Measurements from ENCODE around the gene CADM1. TPM values are rescaled to one million over a fixed set of nuclear protein-coding genes. Genes with fewer than 3 reads are reported as not detected.

The CADM1 gene
- total RNA-seq, 2 donors from 2014 or later = 2.5 to 5.5 TPM

DNA sequence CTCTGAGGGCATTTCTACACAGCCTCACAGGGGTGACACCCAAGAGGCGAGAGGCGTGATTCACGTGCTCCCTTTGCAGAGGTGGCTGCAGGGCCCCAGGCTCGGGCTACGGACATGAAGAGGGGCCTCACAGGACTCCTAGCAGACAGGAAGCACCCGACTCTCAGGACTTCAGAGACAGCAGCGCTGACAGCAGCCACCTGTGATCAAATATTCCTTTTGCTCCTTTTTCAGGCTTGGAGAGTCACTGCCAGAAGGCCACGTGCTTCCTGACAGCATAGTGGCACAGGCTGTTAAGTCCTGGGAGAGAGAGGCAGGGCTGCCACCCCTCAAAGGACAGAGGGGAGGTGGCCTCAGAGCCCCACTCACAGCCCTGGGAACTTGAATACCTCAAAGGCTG, 348.9 kb downstream of the CADM1 start:
- intact Hi-C loops (cut with DNase I) = no loop called here
- no peak for DNase-seq (ENCODE audit: low spot score)

DNA sequence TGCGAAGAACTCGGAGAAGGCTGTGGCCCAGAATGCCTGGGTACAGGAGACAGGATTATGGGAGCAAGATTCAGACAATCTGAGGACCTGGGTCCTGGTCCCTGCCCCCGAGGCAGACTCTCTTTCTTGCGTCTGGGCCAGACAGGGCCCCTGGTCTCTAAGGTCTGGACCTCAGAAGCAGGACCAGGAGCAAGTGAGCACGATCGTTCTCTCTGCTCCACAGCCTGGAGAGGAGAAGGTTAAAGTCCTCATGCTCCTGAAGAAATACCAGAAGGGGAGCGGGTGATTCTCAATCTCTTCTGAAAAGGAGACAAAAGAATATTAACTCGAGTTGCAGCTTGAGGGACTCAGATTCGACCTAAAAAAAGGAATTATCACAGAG, 349.9 kb downstream of the CADM1 start:
- DNase-seq (ENCODE audit: low spot score) = no peak
- intact Hi-C loops (cut with DNase I) = no loop called here

DNA sequence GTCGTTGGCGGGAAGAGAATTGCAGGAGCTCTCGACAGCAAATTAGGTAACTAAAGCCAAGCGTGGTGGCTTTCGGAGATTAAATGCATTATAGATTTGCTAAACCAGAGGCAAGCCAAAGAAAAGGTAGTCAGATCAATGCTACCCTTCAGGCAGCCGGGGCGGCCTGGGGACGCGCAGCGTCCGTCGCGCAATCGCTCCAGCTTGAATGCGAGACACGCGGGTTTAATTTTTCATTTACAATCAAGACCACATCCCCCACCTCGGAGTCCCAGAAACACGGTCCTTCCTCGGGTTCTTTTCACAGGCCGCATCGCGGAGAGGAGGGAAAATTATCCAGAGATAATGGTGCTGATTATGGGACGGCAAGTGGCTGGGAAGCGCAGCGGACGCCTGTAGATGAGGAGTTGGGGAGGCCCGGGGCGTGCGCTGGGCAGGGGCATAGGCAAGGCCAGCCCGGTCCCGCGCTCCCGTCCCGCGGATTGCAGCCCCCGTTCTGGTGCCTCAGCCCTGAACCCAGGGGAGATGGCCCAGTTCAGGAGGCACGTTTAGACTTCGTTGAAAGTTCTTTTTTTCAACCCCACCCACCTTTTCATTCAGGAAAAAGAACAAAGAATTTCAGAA, 350.4 kb downstream of the CADM1 start:
- intact Hi-C loops (cut with DNase I) = no loop called here
- no peak for DNase-seq (ENCODE audit: low spot score)

DNA sequence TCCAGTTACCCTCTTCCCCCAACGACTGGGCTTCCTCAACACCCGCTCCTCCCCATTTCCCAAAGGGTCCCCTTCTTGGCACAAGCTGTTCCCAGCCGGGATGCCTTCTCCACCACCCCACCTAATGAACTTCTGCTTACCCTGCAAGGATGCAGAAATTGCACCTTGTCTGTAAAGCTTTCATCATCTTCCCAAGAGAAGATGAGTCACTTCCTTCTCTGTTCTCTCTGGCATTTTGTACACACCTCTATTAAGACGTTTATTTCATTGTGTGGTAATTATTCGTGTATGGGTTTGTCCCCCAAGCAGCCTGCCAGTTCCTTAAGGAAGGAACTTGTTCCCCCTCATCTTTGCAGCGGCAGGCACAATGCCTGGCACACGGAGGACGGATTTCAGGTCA, 351.1 kb downstream of the CADM1 start:
- intact Hi-C loops (cut with DNase I) = no loop called here
- no peak for DNase-seq (ENCODE audit: low spot score)

DNA sequence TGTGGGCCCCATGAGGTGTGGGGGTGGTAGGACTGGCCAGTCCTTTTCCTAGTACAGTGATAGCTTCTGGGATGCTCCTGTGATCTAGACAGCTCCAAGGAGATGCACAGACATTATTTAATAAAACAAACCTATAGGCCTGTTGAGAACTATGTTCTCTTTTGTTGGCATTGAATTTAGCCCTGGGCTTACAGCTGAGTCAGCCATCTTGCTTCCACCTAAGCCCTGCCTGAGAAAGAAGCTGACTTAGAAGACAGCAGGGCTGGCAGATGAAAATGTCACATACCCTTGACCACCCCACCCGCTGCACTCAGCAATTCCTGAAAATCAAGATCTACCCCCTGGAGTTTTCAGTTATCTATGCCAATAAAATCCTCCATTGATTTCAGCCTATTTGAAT, 353.2 kb downstream of the CADM1 start:
- no peak for DNase-seq (ENCODE audit: low spot score)
- intact Hi-C loops (cut with DNase I) = no loop called here

DNA sequence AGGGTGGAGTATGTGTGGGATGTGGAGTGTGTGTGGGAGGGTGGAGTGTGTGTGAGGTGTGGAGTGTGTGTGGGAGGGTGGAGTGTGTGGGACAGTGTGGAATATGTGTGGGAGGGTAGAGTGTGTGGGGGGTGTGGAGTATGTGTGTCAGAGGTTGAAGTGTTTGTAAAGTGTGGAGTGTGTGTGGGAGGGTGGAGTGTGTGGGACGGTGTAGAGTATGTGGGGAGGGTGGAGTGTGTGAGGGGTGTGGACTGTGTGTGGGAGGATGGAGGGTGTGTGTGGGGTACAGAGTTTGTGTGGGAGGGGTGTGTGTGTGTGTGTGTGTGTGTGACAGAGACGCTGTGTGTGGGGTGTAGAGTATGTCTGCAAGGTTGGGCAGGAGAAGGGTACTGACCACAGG, 355.5 kb downstream of the CADM1 start:
- no peak for DNase-seq (ENCODE audit: low spot score)
- intact Hi-C loops (cut with DNase I) = no loop called here

DNA sequence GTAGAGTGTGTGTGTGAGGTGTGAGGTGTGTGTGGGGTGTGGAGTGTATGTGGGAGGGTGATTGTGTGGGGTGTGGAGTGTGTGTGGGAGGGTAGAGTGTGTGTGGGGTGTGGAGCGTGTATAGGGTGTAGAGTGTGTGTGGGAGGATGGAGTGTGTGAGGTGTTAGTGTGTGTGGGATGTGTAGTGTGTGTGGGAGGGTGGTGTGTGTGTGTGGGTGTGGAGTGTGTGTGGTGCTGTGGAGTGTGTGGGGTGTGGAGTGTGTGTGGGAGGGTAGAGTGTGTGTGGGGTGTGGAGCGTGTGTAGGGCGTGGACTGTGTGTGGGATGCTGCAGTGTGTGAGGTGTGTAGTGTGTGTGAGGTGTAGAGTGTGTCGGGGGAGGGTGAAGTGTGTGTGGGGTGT, 356.1 kb downstream of the CADM1 start:
- intact Hi-C loops (cut with DNase I) = no loop called here
- no peak for DNase-seq (ENCODE audit: low spot score)

DNA sequence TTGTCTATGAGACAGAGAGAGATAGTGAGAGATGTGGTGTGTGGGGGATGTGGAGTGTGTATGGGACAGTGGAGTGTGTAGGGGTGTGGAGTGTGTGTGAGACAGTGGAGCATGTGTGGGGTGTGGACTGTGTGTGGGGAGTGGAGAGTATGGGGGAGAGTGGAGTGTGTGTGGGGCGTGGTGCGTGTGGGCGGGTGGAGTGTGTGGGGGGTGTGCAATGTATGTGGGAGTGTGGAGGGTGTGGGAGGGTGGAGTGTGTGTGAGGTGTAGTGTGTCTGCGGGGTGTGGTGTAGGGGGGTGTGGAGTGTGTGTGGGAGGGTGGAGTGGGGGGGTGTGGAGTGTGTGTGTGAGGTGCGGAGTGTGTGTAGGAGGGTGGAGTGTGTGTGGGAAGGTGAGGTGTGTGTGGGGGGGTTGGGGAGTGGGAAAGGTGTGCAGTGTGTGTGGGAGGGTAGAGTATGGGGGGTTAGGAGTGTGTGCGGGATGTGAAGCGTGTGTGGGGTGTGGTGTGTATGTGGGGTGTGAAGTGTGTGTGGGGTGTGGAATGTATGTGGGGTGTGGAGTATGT, 356.9 kb downstream of the CADM1 start:
- intact Hi-C loops (cut with DNase I) = no loop called here
- no peak for DNase-seq (ENCODE audit: low spot score)

DNA sequence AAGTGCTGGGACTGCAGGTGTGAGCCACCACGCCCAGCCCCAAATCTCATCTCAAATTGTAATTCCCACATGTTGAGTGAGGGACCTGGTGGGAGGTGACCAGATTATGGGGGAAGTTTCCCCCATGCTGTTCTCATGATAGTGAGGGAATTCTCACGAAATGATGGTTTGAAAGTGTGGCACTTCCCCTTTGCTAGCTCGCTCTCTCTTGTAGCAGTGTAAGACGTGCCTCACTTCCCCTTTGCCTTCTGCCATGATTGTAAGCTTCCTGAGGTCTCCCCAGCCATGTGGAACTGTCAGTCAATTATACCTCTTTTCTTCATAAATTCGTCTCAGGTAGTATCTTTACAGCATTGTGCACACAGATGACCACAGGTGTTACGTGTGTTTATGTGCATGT, 357.8 kb downstream of the CADM1 start:
- intact Hi-C loops (cut with DNase I) = no loop called here
- no peak for DNase-seq (ENCODE audit: low spot score)

DNA sequence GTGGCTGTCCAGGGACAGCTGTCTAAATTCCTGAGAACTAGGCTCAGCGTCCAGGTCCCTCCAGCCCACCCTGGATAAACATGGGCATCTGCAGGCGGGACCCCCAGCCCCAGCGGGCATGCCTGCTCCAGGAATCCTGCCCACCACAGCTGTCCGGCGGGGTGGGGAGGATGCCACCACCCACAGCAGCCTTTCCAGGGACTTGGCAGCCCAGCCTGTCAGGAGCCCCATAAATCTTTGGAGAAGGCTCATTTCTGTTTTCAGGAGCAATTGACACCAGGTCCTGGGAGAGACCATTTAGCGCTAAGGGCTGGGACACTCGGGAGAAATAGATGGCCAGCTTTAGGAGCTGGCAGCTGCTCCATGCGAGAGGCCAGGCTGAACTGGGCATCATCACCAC, 358.9 kb downstream of the CADM1 start:
- DNase-seq (ENCODE audit: low spot score) = no peak
- intact Hi-C loops (cut with DNase I) = no loop called here

DNA sequence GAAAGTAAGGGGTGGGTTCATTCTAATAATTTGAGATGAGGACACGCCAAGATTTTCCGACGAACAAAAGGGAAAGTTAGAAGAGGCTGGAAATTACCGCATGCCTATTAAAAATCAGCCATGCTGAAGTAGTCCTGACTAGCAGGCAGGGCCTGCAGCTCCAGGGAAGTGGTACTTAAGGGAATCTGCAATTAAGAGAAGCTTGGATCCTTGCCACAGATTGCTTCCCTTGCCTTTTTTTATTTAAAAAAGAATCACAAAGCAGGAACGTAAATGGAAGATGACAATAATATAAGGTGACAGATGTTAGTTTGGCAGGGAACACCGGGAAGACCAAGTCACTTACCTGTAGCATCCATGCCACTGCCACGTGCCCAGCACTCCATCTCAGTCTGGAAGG, 359.3 kb downstream of the CADM1 start:
- intact Hi-C loops (cut with DNase I) = no loop called here

DNA sequence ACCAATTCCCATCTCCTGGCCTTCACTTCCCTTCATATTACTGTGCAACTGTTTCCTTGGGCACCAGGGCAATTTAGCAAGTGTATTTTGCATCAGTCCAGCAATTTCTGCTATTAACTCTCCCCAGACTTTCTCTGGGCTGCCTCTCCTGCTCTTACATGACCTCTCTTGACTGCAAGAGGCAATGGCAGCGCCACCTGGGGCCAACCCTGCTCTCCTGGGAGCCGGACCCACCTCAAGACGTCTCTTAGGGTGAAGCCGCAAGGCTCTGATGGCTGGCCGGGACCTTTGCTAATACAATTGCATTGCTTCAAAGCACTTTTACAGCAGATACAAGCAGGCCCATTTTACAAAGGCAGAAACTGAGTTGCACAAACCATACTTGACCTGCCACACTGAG, 360.2 kb downstream of the CADM1 start:
- DNase-seq (ENCODE audit: low spot score) = no peak
- intact Hi-C loops (cut with DNase I) = no loop called here

More for the DNA sequence above, 359.3 kb downstream of the CADM1 start:
- no peak for DNase-seq (ENCODE audit: low spot score)

DNA sequence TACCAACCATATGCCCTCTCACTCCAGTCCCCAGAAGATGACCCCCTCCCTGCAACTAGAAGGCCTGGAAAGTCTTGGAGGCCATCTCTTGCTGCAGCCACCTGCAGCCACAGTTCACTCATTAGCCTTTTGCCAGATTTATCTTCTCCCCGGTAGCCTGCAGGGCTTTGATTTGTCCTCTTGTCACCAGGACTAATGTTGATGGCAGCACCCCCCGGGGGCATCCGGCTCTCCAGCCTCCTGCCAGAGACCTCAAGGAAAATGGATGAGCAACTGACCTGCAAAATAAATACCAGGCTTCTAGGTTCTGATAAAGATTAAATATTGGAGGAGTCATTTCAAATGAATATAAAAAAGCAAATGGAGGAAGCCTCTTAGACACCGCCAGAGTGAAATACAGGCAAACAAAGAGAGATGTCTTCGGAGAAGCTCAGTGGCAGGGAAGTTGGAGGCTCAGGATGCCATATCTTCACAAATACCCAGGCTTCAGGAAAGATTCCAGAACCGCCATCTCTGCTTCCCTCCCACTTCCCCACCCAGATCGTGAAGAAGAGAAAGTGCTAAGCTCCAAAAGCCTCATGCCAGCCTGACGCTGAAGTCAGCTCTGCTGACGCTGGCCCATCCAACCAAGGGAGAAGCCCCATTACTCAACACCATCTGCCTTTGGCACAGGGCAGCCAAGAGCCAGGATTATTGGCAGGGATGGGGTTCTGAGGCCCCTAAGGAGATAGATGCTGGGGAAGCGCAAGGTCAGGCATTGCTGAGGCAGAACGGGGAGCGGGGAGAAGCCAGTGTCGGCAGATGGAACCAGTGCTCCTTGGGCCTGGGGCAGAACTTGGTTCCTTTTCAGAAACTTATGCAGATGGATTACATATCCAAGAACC, 362.7 kb downstream of the CADM1 start:
- intact Hi-C loops (cut with DNase I) = no loop called here
- DNase-seq (ENCODE audit: low spot score) = no peak

DNA sequence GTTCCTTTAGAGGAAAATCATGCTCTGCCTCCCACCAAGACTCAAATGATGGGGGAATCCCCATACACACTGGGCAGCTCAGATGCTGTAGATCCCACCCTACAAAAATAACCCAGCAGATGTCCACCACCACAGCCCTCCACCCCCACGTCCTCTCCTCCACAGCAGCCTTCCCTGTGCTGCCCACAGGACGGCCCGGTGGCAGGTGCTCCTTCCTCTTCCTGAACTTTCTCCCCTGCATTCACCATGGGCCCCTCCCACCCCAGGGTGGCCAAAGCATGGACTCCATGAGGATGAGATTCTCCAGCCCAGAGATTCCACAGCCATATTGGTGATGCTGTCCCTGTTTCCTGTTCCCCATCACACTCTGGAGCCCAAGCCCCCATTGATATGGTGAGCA, 368.3 kb downstream of the CADM1 start:
- no peak for DNase-seq (ENCODE audit: low spot score)
- intact Hi-C loops (cut with DNase I) = no loop called here

DNA sequence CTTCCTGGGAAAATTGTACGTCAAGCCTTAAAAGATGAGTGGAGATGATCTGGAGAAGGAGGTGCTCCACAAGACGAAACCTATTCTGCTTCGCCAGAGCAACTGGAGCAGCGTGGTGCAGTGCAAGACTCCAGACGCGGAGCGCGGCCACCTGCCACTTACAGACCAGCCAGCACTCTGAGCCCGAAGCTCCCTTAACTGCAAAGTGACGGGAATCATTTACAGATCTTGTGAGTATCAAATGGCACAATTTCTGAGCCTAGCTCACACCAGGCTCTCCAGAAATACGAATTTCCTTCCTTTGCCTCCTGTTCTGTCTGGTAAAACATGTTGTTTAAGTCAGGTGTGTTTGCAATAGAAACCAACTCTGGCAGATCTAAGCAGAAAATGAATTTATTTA, 369.3 kb downstream of the CADM1 start:
- DNase-seq (ENCODE audit: low spot score) = no peak
- intact Hi-C loops (cut with DNase I) = no loop called here

DNA sequence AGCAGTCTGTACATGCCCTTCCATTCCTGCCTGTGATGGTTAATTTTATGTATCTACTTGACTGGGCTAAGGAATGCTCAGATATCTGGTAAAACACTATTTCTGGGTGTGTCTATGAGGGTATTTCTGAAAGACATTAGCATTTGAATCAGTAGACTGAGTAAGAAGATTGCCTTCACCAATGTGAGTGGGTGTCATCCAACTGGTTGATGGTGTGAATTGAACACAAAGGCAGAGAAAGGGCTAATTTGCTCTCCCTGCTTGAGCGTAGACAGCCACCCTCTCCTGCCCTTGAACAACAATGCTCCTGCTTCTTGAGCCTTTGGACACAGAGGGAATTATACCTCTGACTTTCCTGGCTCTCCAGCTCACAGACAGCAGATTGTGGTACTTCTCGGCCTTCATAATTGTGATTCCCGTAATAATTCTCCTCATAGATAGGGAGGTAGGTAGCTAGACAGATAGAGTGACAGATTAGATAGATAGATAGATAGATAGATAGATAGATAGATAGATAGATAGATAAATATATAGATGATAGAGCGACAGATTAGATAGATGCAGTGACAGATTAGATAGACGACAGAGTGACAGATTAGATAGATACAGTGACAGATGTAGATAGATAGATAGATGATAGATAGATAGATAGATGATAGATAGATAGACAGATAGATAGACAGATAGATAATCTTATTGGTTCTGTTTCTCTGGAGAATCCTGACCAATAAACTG, 370.6 kb downstream of the CADM1 start:
- DNase-seq (ENCODE audit: low spot score) = no peak
- intact Hi-C loops (cut with DNase I) = no loop called here

DNA sequence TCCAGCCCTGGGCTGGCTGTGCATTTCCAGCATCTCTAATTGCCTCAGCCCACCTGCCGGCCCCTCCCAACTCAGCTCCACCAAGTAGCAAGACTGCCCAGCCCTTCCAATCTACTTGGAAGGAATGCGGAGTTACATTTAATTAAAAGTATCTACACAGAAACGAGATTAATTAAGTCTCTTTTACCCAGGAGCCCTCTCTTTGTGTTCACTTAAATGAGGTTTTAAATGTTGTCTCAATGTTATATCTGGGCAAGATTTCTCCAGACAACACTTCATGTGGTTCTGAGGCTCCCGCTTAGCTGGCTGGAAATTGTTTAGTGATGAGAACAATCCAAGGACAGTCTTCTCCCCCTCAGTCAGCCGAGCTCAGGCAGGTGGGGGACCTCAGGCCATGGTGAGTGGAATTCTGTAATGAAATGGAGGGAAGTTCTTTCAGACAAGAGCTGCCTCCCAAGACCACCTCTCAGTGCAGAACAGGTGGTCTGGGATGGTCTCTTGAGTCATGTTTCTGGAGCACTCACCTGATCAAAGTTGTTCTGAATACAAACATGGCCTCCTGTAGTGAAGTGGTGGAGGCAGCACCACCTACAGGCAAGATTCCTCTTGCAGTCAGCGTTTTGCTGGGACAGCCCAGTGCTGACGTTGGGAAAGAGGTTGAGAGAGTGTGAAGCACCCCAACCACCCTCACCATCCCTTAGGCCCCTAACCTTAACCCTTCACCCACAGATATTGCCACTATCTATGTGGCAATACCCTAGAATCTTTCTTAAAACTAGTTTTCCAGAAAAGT, 371.6 kb downstream of the CADM1 start:
- DNase-seq (ENCODE audit: low spot score) = no peak
- intact Hi-C loops (cut with DNase I) = no loop called here

DNA sequence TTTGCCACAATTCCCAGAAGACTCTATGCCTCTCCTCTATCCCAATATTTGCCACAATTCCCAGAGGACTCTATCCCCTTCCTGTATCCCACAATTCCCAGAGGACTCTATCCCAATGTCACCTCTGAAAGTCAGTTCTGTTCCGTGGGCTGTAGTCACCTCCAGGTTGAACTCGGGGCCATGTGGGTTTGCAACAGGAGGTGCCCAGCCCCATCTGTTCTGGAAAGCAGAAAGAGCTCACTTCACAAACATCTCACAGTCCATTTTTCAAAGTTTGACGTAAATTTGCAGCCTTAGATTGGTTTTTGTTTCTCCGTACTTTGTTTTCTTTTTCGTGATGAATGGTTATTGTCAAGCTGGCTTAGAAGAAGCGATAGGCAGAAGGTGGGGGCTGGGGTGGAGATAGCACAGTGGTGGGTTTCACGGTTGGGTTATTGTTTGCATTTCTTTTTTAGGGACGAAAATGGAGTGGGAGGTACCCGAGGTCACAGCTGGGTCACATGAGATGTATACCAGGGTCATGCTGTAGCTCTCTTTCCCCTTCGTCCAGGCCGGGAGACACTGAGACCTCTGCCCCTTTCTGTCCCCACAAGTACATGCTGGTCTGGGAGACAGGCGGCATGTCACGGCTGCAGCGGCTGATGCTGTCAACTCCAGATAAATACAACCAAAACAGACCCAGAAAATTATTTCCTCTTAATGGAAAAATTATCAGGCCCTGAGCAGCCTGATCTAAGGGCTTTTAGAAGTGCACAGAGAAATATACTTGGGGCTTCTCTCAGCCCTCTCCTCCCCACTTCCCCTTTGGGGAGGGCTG, 374.5 kb downstream of the CADM1 start:
- intact Hi-C loops (cut with DNase I) = no loop called here
- DNase-seq (ENCODE audit: low spot score) = no peak

DNA sequence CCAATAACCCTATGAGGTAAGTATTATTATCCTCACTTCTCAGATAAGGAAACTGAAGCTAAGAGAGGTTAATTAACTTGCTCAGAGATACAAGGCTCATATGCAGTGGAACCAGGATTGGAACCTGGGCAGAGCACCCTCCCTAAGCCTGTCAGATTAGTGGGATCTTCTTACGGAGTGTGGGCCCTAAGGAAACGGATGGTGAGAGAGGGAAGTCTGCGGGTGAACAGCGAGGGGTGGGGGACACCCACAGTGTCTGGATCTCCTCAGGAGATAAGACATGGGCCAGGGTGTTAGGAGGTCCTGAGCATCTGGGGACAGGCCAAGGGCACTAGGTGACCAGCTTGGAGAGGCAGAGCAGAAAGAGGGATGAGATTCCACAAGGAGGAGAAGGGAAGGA, 376.0 kb downstream of the CADM1 start:
- intact Hi-C loops (cut with DNase I) = no loop called here
- DNase-seq (ENCODE audit: low spot score) = no peak

All from posterior vena cava (tissue), 2 donors.